NCI-H128 (cell line): Measurements from ENCODE around the gene XRCC2.

ENCODE experiments used
- DNase-seq: peaks from one replicate; lab custom pipeline; 2025; ENCODE audit not compliant: unreplicated experiment; lab: John Stamatoyannopoulos, UW

XRCC2 gene

GRCh38 chr7:152618427-152618826, 57.5 kb downstream of the XRCC2 start:
- DNase-seq = no peak

- DNase-seq = no peak
These were observed 58.9 kb downstream of the XRCC2 start for GRCh38 chr7:152617056-152617455.

- peak; percentile 43 for DNase-seq
These were observed 60.8 kb downstream of the XRCC2 start for GRCh38 chr7:152615031-152615741.

GRCh38 chr7:152608656-152609055, 67.3 kb downstream of the XRCC2 start:
- DNase-seq = no peak

- no peak for DNase-seq
These were observed 67.7 kb downstream of the XRCC2 start for GRCh38 chr7:152608208-152608607.

GRCh38 chr7:152607007-152607406, 68.9 kb downstream of the XRCC2 start:
- no peak for DNase-seq

GRCh38 chr7:152602962-152603361, 73.0 kb downstream of the XRCC2 start:
- no peak for DNase-seq

GRCh38 chr7:152601305-152601798, 74.6 kb downstream of the XRCC2 start:
- no peak for DNase-seq

GRCh38 chr7:152600266-152600665, 75.7 kb downstream of the XRCC2 start:
- DNase-seq = no peak

GRCh38 chr7:152597507-152597906, 78.4 kb downstream of the XRCC2 start:
- DNase-seq = no peak

GRCh38 chr7:152596824-152597223, 79.1 kb downstream of the XRCC2 start:
- DNase-seq = no peak
